ENCODE results near the gene EGF. TPM values are rescaled to one million over a fixed set of nuclear protein-coding genes. Genes with fewer than 3 reads are reported as not detected.

Gene EGF
- total RNA-seq, 3 donors from 2014 or later, result 12.5 to 15.5 TPM; not detected in 1

- Histone ChIP-seq H3K27ac (no peak overlapping the region), H3K4me1 (no peaks in the 10 kb centered on the region), H3K27me3 (no peaks in the 10 kb centered on the region), H3K4me3 (no peak overlapping the region), H3K9me3 (no peaks in the 10 kb centered on the region), H3K36me3 (no peaks in the 10 kb centered on the region)
- TF ChIP-seq POLR2A (IDR thresholded peaks at IDR 0.05), result no peak
- TF ChIP-seq POLR2AphosphoS5 (IDR thresholded peaks at IDR 0.05), result no peak
- TF ChIP-seq CTCF (IDR thresholded peaks at IDR 0.05), result no peak
- no peak for DNase-seq (ENCODE audit: low spot score in 2 of 2)
- intact Hi-C loops (cut with DNase I; ENCODE audit: low total_unique reads), result no loop called here
These were observed 56.4 kb downstream of the EGF start for GRCh38 chr4:109969087-109969486.

GRCh38 chr4:109969919-109970318 lies 57.2 kb downstream of the EGF start:
- intact Hi-C loops (cut with DNase I; ENCODE audit: low total_unique reads), result no loop called here
- no peaks in the 10 kb centered on the region for H3K27me3 ChIP-seq
- H3K9me3 ChIP-seq, result no peaks in the 10 kb centered on the region
- no peaks in the 10 kb centered on the region for H3K36me3 ChIP-seq
- TF ChIP-seq CTCF (IDR thresholded peaks at IDR 0.05) (no peak), POLR2A (IDR thresholded peaks at IDR 0.05) (no peak), POLR2AphosphoS5 (IDR thresholded peaks at IDR 0.05) (no peak)
- H3K4me3 ChIP-seq, result no peak overlapping the region
- H3K27ac ChIP-seq, result no peak overlapping the region
- no peak for DNase-seq (ENCODE audit: low spot score in 2 of 2)
- no peaks in the 10 kb centered on the region for H3K4me1 ChIP-seq

GRCh38 chr4:109972786-109973528 lies 60.3 kb downstream of the EGF start:
- H3K9me3 ChIP-seq, result no peaks in the 10 kb centered on the region
- no peaks in the 10 kb centered on the region for H3K4me1 ChIP-seq
- H3K27me3 ChIP-seq, result no peaks in the 10 kb centered on the region
- no peak overlapping the region for H3K4me3 ChIP-seq
- H3K36me3 ChIP-seq, result no peaks in the 10 kb centered on the region
- H3K27ac ChIP-seq, result no peak overlapping the region
- intact Hi-C loops (cut with DNase I; ENCODE audit: low total_unique reads), result no loop called here
- DNase-seq (ENCODE audit: low spot score in 2 of 2), result no peak
- TF ChIP-seq POLR2AphosphoS5 (IDR thresholded peaks at IDR 0.05) (no peak), CTCF (IDR thresholded peaks at IDR 0.05) (no peak), POLR2A (IDR thresholded peaks at IDR 0.05) (no peak)

DNA sequence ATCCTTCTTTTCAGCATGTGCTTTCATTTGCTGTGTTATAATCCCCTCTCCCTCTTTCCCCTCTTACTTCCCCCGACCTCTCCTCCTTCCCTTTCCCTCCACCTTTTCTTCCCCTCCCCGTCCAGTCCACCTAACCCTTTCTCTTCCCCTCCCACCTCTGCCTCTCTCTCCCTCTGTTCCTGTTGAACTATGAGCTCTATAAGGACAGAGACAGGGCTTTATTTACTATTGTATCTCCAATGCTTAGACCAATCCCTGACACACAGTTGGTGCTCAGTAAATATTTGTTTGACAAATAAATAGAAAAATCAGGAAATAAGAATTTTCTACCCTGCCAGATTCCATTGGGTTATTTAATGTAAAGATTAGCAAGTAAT lies 60.8 kb downstream of the EGF start:
- DNase-seq (ENCODE audit: low spot score in 2 of 2), result no peak
- Histone ChIP-seq H3K27me3 (no peaks in the 10 kb centered on the region), H3K9me3 (no peaks in the 10 kb centered on the region), H3K27ac (no peak overlapping the region), H3K4me3 (no peak overlapping the region), H3K36me3 (no peaks in the 10 kb centered on the region), H3K4me1 (no peaks in the 10 kb centered on the region)
- TF ChIP-seq CTCF (IDR thresholded peaks at IDR 0.05) (no peak), POLR2A (IDR thresholded peaks at IDR 0.05) (no peak), POLR2AphosphoS5 (IDR thresholded peaks at IDR 0.05) (no peak)
- intact Hi-C loops (cut with DNase I; ENCODE audit: low total_unique reads), result no loop called here

DNA sequence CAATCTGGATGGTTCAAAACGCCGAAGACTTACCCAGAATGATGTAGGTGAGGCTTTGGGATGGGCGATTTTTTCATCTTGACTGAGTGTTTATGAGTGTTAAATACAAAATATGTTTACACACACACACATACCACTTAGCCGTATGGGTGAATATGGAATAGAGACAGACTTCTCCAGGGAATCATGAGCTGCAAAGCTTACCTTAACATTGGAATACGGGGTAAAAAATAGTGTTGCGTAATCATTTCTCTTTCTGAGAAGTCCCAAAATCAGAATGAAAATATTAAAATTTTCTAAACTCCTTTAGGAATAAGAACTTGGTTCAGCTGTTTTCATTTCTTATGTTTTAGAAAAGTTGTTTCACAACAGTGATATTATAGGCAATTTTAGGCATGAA lies 63.5 kb downstream of the EGF start:
- TF ChIP-seq CTCF (IDR thresholded peaks at IDR 0.05) (no peak), POLR2A (IDR thresholded peaks at IDR 0.05) (no peak), POLR2AphosphoS5 (IDR thresholded peaks at IDR 0.05) (no peak)
- intact Hi-C loops (cut with DNase I; ENCODE audit: low total_unique reads), result loop anchor here (5.0 kb wide), 1 partner anchor 536 kb away; no protein-coding TSS in a partner anchor
- DNase-seq (ENCODE audit: low spot score in 2 of 2), result no peak
- H3K27ac ChIP-seq, result no peak overlapping the region
- no peaks in the 10 kb centered on the region for H3K27me3 ChIP-seq
- no peak overlapping the region for H3K4me3 ChIP-seq
- no peaks in the 10 kb centered on the region for H3K4me1 ChIP-seq
- H3K9me3 ChIP-seq, result no peaks in the 10 kb centered on the region
- H3K36me3 ChIP-seq, result no peaks in the 10 kb centered on the region
